A549 treated with AZD2906 at 1 μM for 4 hours (cell line): ENCODE results near the gene C2CD5. TPM values are rescaled to one million over a fixed set of nuclear protein-coding genes. Genes with fewer than 3 reads are reported as not detected.

Experiments
- total RNA-seq: library from RNA; stranded (reverse); fragments of 200-300 nt; extraction: Qiagen RNA extraction; gene quantifications from 5 replicates; pipeline ENCODE4 v1.2.3, GENCODE V29; 2022

C2CD5 gene, protein sequence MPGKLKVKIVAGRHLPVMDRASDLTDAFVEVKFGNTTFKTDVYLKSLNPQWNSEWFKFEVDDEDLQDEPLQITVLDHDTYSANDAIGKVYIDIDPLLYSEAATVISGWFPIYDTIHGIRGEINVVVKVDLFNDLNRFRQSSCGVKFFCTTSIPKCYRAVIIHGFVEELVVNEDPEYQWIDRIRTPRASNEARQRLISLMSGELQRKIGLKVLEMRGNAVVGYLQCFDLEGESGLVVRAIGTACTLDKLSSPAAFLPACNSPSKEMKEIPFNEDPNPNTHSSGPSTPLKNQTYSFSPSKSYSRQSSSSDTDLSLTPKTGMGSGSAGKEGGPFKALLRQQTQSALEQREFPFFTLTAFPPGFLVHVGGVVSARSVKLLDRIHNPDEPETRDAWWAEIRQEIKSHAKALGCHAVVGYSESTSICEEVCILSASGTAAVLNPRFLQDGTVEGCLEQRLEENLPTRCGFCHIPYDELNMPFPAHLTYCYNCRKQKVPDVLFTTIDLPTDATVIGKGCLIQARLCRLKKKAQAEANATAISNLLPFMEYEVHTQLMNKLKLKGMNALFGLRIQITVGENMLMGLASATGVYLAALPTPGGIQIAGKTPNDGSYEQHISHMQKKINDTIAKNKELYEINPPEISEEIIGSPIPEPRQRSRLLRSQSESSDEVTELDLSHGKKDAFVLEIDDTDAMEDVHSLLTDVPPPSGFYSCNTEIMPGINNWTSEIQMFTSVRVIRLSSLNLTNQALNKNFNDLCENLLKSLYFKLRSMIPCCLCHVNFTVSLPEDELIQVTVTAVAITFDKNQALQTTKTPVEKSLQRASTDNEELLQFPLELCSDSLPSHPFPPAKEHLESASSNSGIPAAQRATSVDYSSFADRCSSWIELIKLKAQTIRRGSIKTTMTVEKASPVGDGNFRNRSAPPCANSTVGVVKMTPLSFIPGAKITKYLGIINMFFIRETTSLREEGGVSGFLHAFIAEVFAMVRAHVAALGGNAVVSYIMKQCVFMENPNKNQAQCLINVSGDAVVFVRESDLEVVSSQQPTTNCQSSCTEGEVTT
- 10.0 to 13.6 TPM (median 12.8 TPM) in 5 replicates for total RNA-seq

DNA sequence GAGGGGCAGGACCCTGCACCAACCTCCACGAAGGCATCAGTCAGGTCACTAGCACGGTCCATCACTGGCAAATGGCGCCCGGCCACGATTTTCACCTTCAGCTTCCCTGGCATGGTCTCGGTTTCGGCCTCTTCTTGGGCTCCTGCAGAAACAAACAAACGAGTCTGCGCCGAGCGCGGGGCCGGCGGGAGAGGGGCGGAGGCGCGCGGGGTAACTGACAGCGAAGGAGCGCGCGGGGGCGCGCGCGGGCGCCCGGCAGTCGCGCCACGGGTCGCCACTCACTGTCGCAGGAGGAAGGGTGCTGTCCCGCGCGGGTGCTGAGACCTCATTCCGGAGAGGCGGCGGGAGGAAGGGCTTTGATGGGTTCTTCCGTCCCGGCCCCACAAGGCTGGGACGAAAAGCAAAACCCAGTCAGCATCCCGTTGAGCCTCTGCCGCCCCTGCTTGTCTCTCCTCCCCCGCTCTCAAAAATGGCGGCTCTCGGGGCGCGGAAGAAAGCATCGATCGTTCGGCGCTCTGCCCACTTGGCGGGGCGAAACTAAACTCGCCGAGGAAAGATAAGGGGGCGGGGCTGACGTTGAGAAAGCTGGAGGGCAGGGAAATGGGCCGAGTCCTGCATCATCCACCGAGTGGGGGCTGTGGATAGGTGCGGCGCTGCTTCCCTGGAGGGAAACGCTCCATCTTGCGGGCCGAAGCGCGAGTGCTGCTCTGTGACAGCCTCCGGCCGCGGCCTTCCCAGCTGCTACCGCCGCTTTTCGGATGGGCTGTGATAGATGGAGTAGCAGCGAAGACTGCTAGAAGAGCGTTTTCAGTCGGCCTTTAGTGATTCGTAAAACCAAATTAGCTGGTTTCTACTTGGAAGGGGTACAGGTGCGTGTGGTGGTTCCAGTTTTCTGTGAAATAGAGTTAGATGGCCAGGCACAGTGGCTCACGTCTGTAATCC, at the start of gene C2CD5:
C2CD5 (minus strand) TSS at position 505 of the 942 bp plus-strand sequence; CDS start at position 113, 392 bp downstream.

Other genes starting within 250 kb of the C2CD5 start
- gene ST8SIA1, start 209.8 kb downstream of the C2CD5 start, total RNA-seq = 0.06 to 0.07 TPM in 2 of 5 replicates, not detected in the others
- gene ETNK1, start 80.6 kb upstream of the C2CD5 start, total RNA-seq = 29.4 to 34.1 TPM (median 32.7 TPM) in 5 replicates